Epithelial cell of esophagus (primary cell): ENCODE measurements around the gene WBP1L.

ENCODE experiments used
- DNase-seq: peaks from one replicate; pipeline ENCODE4 v3.0.0; 2010; ENCODE audit warnings: low read depth
- H3K4me3 ChIP-seq: 2 replicates; pipeline ENCODE4 v1.5.1; 2011; ENCODE audit warnings: mild to moderate bottlenecking, low read length, control low read depth
- CTCF ChIP-seq: IDR thresholded peaks from 2 replicates; pipeline ENCODE4 v1.5.1; 2011; ENCODE audit warnings: low read depth, mild to moderate bottlenecking, low read length, control low read depth, inconsistent platforms; ENCODE audit not compliant: insufficient read depth; ENCODE audit errors: missing control alignments

Gene WBP1L

GRCh38 chr10:102704915-102705314 is 38.8 kb upstream of the WBP1L start:
- no peak for DNase-seq
- H3K4me3 ChIP-seq: no peak overlapping the region
- no peak for TF ChIP-seq CTCF

- TF ChIP-seq CTCF: no peak
- no peak for DNase-seq
- H3K4me3 ChIP-seq: no peak overlapping the region
Observed at GRCh38 chr10:102705531-102705930, 38.2 kb upstream of the WBP1L start.

GRCh38 chr10:102710609-102711008 is 33.1 kb upstream of the WBP1L start:
- no peak for TF ChIP-seq CTCF
- DNase-seq: no peak
- H3K4me3 ChIP-seq: no peak overlapping the region

DNA sequence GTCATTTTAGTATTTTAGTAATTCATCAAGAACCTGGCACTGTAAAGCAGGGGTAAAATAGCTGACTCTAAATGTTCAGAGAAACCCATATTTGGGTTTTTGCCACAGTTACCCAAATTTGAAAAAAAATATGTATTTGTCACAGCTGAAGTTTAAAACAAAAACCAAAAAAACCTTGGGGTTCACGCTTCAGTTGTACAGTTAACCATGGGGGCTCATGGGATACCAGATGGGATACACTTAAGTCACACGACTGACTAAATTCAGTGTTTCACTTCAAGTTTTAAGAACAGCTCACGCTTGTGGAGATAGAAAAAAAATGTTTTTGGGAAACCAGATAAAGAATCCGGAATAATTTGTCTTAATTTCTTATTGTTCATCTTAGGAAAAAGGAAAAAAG is 31.7 kb upstream of the WBP1L start:
- no peak overlapping the region for H3K4me3 ChIP-seq
- TF ChIP-seq CTCF: no peak
- DNase-seq: no peak

GRCh38 chr10:102712843-102713538 is 30.8 kb upstream of the WBP1L start:
- no peak for TF ChIP-seq CTCF
- DNase-seq: no peak
- peak overlapping the region; percentile 88 for H3K4me3 ChIP-seq

DNA sequence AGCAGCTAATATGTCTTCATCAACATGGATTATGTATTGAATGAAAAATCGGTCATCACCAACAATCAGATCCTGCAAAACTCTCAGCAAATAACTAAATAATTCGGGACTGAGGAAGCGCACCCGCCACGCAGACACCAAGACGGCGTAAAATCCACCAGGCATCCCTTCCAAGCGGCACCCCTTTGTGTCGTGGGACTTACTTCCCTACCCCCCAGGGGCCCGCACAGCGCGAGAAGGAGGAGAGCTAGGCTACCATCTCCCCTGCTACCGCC is 30.3 kb upstream of the WBP1L start:
- H3K4me3 ChIP-seq: peak overlapping the region; percentile 88
- peak; percentile 39 for TF ChIP-seq CTCF
- no peak for DNase-seq
